Posterior cingulate gyrus (tissue), 11 donors: ENCODE measurements around the gene MYH15.

Experiments
- DNase-seq, 10 donors: peaks; one replicate each; pipeline versions ENCODE4 v3.0.0 to v3.0.0-alpha.2; 2020 to 2021; ENCODE audit warnings: mixed read lengths in 3 of 10
- intact Hi-C: fragments of 100-400 bp; cut with DNase I; formaldehyde crosslinking; loops from one replicate; pipeline ENCODE4 v1.15.1; 2023

The MYH15 gene

DNA sequence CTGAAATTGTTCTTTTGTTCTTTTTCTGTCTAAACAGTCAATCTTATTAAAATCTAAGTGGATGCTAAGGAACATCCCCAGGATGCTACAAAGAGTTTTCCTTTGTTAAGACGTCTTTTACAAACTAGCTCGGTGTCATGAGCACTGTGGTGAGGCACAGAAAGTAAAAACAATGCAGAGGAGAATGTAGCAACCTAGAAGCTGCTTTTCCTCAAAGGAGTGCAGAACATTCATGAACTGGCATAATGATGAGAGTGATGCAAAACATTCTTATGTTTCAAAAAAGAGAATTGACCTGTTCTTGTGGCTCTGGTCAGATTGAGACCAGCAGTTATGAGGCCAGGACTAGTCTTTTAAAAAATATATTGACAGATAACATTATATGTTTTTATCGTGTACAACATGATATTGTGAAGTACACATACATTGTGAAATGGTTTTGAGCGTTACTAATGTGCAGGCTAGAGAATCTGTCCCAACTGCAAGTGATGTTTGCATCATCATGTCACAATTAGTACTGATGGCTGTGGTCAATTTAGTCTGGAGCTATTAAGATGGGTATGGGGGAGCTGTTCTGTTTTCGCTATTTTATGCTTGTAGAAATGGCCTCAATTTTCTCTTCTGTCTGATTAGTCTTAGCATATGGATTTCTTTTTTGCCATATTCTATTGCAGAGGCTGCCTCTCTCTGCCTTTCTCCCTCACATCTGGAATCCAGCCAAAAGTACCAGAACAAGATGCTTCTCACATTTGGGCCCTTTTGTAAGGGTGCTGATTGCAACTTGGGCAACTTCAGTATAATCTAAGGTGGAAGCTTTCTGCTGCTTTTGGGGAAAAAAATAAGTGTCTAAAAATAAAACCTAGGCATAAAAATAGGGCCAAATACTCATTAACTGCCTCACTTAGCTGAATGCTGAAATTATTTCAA is 163.8 kb downstream of the MYH15 start:
- DNase-seq = no peak
- intact Hi-C loops = no loop called here

DNA sequence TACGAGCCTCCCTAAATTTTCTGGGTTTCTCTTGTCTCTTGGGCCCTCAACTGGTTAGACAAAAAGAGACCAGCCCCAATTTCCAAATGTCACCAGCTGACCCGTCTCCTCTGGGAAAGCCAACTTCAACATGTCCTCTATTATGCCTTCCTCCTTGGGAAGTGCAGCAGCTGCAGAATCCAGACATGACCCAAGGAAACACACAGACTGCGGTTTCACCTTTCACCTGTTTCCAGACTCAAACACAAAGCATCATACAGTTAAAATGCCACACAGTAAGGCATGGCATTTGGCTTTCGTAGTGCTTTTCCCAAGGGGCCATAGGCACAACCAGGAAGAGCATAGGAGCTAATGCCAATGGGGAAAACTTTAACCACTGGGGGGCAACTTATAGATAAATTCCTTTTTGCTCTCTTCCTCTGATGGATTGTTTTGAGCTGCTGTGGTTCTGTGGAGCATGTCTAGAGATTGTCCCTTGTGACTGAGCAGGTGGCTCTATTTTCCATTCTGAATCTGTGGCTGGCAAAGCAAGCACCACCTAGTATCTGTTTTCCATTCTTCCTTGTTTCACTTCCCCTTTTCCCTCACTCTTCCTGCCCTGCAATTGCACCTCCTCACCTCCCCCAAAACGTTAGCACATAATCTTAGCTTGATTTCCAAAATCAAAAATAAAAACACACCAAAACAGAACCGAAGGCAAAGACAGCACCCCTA is 164.7 kb downstream of the MYH15 start:
- intact Hi-C loops = no loop called here
- no peak for DNase-seq

DNA sequence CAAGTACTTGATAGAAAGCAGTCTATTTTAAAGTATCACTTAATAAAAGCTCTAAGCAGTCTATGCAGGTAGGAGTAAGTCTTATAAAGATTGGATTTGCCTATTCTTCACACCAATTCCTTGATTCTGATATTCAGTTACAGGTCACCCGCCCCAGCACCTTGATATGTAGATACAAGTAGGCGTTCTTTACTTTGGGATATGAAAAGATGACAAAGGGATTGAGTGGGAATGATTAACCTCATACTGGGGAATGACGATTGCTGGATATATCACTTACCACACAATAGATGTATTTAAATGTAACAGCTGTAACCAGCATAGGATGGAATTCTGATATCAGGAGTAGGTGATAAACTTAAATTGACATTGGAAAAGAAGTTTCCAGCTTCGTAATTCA is 166.9 kb downstream of the MYH15 start:
- DNase-seq = no peak
- intact Hi-C loops = no loop called here

DNA sequence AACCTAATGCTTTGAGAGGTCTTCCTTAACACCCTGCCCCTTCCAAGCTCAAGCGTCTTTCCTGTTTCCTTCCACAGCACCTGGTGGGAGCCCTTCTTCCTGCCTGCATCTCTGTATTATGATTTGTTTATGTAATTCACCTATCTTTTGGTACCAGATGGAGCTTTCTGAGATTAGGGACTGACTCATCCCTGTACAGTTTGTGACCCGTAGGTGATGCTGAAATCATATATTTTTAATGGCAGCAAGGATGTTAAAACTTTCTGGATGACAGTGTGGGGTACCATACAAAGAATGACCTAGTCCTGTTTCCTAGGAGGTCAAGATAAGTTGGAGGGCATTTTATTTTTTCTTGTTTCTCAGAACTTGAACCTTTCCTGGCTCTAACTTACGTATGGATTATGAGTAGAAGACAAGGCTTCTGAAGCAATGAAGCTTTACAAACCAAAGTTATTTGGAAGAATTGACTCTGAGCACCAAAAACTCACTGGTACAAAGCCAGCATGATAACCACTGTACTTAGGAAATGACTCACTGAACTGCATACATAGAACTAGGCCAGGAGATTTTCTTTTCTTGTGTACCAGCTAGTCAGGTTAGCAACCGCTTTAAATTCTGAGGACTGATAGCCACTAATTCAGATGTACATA is 167.4 kb downstream of the MYH15 start:
- no peak for DNase-seq
- intact Hi-C loops = no loop called here

DNA sequence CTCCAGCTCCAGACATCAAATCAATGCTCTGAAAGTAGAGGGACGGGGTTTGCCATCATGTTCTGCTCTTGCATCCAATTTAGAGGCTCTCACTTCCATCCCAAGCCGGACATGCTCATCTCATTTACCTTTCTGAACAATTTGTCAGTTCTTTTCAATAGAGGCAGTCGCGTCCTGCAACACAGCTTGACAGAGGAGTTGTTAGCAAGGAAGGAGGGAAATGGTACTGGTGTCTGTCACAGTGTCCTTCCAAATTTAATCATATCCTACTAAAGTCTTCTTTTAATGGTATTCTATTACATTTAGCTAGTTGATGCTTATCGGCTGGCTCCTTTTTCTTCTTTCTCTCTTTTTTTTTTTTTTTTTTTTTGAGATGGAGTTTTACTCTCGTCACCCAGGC is 168.5 kb downstream of the MYH15 start:
- no peak for DNase-seq
- intact Hi-C loops = no loop called here

DNA sequence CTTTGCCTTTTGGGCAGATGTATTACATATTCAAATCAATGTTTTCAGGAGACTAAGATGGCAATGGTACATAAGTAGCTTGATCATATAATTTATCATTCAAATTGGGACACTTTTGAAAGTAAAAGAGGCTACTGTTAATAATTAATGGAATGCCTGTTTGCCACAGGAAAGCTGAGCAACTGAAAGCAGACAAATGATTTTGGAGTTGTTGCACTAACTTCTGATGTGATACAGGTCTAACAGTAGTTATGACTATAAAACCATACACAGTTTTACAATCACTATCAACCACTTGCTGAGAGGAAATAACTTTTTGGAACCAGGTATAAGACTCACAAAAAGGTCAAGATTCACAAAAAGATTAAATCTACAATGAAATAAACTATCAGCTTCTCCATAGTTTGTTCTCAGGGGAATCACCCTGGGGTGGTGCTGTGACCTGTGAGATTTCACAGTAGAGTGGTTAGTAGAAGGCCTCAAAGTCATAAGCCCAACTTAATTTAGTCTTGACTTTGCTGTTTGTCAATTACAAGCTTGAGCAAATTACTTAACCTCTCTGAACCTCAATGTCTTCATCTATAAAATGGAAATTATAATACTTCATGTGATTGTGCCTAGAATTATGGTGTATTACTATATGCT is 171.4 kb downstream of the MYH15 start:
- intact Hi-C loops = no loop called here
- DNase-seq = no peak

DNA sequence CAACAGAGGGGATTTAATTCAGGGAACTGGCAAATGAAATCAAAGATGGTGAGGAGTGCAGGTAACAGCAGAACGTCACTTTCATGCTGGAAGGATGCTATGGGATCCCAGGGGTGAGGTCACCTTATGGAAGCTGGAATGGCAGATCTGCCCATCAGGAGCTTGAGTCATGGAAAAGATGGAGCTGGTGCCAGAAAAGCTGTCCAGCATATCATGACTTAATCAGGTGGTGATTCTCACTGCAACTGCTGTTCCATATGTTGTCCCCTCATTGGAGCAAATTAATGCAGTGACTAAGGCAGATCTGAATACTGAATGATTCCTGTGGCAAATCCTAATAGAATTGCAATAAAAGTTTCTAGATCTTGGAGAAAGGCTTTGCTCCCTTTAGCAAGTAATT is 175.7 kb downstream of the MYH15 start:
- intact Hi-C loops = no loop called here

DNA sequence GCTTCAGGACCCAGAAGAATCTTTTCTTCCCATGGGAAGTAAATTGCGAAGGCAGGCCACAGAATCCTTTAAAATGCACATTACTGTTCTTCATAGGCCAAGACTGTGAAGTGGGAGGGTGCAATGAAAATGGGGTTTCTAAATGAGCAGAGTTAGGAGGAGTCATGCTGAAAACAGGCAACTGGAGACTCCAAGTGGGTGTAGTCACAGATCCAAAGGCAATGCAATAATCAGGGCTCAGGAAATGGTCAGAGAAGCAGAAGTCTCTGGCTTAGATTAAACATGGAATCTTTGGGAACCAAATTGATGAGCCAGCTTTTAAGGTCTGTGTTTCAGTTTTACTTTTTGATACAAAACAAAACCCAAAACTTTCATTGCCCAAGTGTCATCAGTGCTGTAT is 176.4 kb downstream of the MYH15 start:
- no peak for DNase-seq
- intact Hi-C loops = no loop called here

More for the DNA sequence above, 175.7 kb downstream of the MYH15 start:
- DNase-seq = no peak

DNA sequence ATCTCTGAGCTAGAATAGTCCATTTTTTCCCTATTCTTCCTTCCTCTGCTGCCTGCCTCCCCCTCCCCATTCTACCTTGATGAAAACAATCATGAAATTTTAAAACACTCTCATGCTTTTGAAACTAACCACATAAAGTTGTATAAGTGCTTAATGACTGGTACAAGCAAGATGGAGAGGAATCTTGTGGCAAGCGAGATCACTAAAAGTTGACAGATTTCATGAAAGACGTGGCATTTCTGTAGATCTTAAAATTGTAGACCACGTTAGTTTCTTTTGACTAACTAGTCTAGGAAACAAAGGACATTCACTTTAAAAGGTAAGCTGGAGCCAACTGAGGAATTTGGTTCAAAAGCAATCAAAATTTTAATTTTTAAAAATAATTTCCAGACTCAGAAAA is 178.6 kb downstream of the MYH15 start:
- DNase-seq = no peak
- intact Hi-C loops = no loop called here
